Caco-2 (cell line): ENCODE data around the gene GRK3. TPM values are rescaled to one million over a fixed set of nuclear protein-coding genes. Genes with fewer than 3 reads are reported as not detected.

Source experiments
- BruUV-seq: library from RNA; stranded (reverse); fragments of 400-500 nt; replicated peaks from 2 replicates; lab custom pipeline; 2021; lab: Mats Ljungman, UMichigan
- CTCF ChIA-PET: fragments of 300-600 bp; sonication (Branson Sonifier 250); formaldehyde crosslinking; loops from one replicate; lab custom pipeline; 2022; ENCODE audit warnings: antibody characterized with exemption; lab: Charles Lee
- POLR2A ChIA-PET: fragments of 300-600 bp; sonication (Branson Sonifier 250); formaldehyde crosslinking; loops from one replicate; lab custom pipeline; 2022; ENCODE audit warnings: antibody characterized with exemption; lab: Charles Lee
- DNase-seq, 2 experiments: peaks; one replicate each; pipeline versions ENCODE4 v3.0.0 to v3.0.0-alpha.2; 2020 to 2022
- H3K27me3 ChIP-seq: replicated peaks from 2 replicates; pipeline ENCODE4 v1.6.0; 2011; ENCODE audit warnings: low read length; ENCODE audit not compliant: control insufficient read depth, insufficient read depth
- H3K36me3 ChIP-seq: 2 replicates; pipeline ENCODE4 v1.5.1; 2011; ENCODE audit warnings: low read length; ENCODE audit not compliant: control insufficient read depth, insufficient read depth
- H3K4me1 ChIP-seq: fragments of 250-450 bp; sonication (Bioruptor Pico); 2 replicates; pipeline ENCODE4 v1.5.1; 2020; ENCODE audit warnings: mild to moderate bottlenecking
- H3K4me3 ChIP-seq: 2 replicates; pipeline ENCODE4 v1.5.1; 2011; ENCODE audit warnings: low read depth, mild to moderate bottlenecking, control low read depth, low read length
- H3K9me3 ChIP-seq: fragments of 250-450 bp; sonication (Bioruptor Pico); 2 replicates; pipeline ENCODE4 v1.5.1; 2020; ENCODE audit warnings: mild to moderate bottlenecking, moderate library complexity
- H3K27ac Mint-ChIP-seq: one replicate; pipeline ENCODE4 v1.8.0; 2022; ENCODE audit warnings: mixed read lengths; ENCODE audit not compliant: unreplicated experiment
- H3K27me3 Mint-ChIP-seq: one replicate; pipeline ENCODE4 v1.8.0; 2022; ENCODE audit warnings: mixed read lengths; ENCODE audit not compliant: insufficient read depth, unreplicated experiment
- H3K36me3 Mint-ChIP-seq: one replicate; pipeline ENCODE4 v1.8.0; 2022; ENCODE audit warnings: mild to moderate bottlenecking, mixed read lengths; ENCODE audit not compliant: insufficient read depth, unreplicated experiment
- H3K4me1 Mint-ChIP-seq: one replicate; pipeline ENCODE4 v1.8.0; 2022; ENCODE audit warnings: low read depth, mixed read lengths; ENCODE audit not compliant: unreplicated experiment
- H3K4me3 Mint-ChIP-seq: one replicate; pipeline ENCODE4 v1.8.0; 2022; ENCODE audit warnings: mild to moderate bottlenecking, moderate library complexity, mixed read lengths; ENCODE audit not compliant: unreplicated experiment
- H3K9me3 Mint-ChIP-seq: one replicate; pipeline ENCODE4 v1.8.0; 2022; ENCODE audit warnings: mixed read lengths; ENCODE audit not compliant: unreplicated experiment
- intact Hi-C: fragments of 100-400 bp; cut with micrococcal nuclease; formaldehyde crosslinking; loops from one replicate; pipeline ENCODE4 v1.10.0; 2022; ENCODE audit not compliant: unreplicated experiment
- total RNA-seq: library from RNA; stranded (reverse); gene quantifications from 2 replicates; pipeline ENCODE4 v1.2.3, GENCODE V29; 2022
- TF ChIP-seq, protein P1 (sequence below), 2 experiments: fragments of 200-600 bp in 1 of 2; IDR thresholded peaks; 1 replicate in 1 of 2; 2 replicates in 1 of 2; pipeline versions ENCODE4 v1.5.1 to v1.8.0; 2011 to 2022; ENCODE audit warnings: antibody characterized with exemption in 1 of 2, control low read depth in 1 of 2, inconsistent platforms in 1 of 2, low read depth in 1 of 2, low read length in 1 of 2, mild to moderate bottlenecking in 1 of 2, moderate library complexity in 1 of 2; ENCODE audit not compliant: insufficient read depth in 1 of 2, severe bottlenecking in 1 of 2, unreplicated experiment in 1 of 2

The GRK3 gene
- total RNA-seq, 1 experiment from 2014 or later: 9.7 TPM

DNA sequence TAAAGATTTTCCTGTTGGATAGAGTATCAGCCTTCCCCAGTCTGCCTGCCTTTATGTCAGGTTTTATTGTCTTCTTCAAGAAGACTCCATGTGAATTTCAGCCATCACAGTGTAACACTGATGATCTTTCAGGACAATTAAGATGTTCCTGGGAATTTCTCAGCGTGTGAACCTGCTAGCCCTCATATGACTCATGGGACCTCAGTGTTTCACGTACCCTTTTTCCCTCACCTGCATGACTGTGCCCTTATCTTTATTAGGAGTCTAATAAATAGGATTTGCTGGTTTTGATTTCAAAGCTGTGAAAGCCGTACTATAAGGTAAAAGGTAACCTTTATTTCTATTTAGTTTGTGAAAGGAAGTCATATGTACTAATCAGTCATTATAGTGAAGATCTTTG, 95.9 kb downstream of the GRK3 start:
- Histone ChIP-seq H3K9me3 (no peaks in the 10 kb centered on the region), H3K27me3 (no peaks in the 10 kb centered on the region), H3K36me3 (no peaks in the 10 kb centered on the region), H3K4me3 (no peak overlapping the region), H3K4me1 (no peaks in the 10 kb centered on the region; the same call in 1 of the 2 replicates)
- Mint-ChIP-seq H3K27me3 (peaks cover 2% of the 10 kb centered on the region), H3K9me3 (no peaks in the 10 kb centered on the region), H3K4me1 (no peaks in the 10 kb centered on the region), H3K36me3 (no peaks in the 10 kb centered on the region), H3K4me3 (no peak overlapping the region), H3K27ac (no peak overlapping the region)
- POLR2A ChIA-PET: no interaction called here
- CTCF ChIA-PET: no interaction called here
- DNase-seq: no peak
- intact Hi-C loops: no loop called here
- TF ChIP-seq, protein P1, sequence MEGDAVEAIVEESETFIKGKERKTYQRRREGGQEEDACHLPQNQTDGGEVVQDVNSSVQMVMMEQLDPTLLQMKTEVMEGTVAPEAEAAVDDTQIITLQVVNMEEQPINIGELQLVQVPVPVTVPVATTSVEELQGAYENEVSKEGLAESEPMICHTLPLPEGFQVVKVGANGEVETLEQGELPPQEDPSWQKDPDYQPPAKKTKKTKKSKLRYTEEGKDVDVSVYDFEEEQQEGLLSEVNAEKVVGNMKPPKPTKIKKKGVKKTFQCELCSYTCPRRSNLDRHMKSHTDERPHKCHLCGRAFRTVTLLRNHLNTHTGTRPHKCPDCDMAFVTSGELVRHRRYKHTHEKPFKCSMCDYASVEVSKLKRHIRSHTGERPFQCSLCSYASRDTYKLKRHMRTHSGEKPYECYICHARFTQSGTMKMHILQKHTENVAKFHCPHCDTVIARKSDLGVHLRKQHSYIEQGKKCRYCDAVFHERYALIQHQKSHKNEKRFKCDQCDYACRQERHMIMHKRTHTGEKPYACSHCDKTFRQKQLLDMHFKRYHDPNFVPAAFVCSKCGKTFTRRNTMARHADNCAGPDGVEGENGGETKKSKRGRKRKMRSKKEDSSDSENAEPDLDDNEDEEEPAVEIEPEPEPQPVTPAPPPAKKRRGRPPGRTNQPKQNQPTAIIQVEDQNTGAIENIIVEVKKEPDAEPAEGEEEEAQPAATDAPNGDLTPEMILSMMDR (IDR thresholded peaks at IDR 0.05; ENCODE audit: insufficient read depth in 1 of 2, low read depth in 1 of 2, low read length in 1 of 2, severe bottlenecking in 1 of 2, unreplicated experiment in 1 of 2): no peak
- no TSS peak for BruUV-seq

DNA sequence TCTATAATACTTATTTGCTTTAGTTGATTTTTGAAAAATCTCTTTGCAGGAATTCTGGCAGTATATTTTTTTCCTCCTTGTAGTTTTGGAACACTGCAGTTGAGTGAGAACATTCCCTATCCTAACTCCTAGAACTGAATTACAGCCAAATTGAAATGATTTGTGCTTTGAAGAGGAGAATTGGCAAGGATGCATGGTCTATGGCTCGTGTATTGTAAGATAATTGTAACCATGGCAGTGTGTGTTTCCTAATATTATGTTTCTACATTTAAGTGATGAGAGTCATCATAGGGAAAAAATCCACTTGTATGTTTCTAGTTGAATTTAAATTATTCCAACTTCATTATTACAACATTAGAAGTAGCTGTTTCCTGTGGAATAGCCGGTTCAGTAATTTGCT, 96.6 kb downstream of the GRK3 start:
- intact Hi-C loops: no loop called here
- TF ChIP-seq, protein P1 (IDR thresholded peaks at IDR 0.05; ENCODE audit: insufficient read depth in 1 of 2, low read depth in 1 of 2, low read length in 1 of 2, severe bottlenecking in 1 of 2, unreplicated experiment in 1 of 2): no peak
- no TSS peak for BruUV-seq
- Mint-ChIP-seq H3K4me3 (no peak overlapping the region), H3K27me3 (peaks cover 2% of the 10 kb centered on the region), H3K36me3 (no peaks in the 10 kb centered on the region), H3K4me1 (no peaks in the 10 kb centered on the region), H3K27ac (no peak overlapping the region), H3K9me3 (no peaks in the 10 kb centered on the region)
- peaks cover 7% of the 10 kb centered on the region for H3K4me1 ChIP-seq
- H3K36me3 ChIP-seq: no peaks in the 10 kb centered on the region
- H3K27me3 ChIP-seq: no peaks in the 10 kb centered on the region
- no peaks in the 10 kb centered on the region for H3K9me3 ChIP-seq
- no peak for DNase-seq
- ChIA-PET CTCF (no interaction called here), POLR2A (no interaction called here)
- H3K4me3 ChIP-seq: no peak overlapping the region

DNA sequence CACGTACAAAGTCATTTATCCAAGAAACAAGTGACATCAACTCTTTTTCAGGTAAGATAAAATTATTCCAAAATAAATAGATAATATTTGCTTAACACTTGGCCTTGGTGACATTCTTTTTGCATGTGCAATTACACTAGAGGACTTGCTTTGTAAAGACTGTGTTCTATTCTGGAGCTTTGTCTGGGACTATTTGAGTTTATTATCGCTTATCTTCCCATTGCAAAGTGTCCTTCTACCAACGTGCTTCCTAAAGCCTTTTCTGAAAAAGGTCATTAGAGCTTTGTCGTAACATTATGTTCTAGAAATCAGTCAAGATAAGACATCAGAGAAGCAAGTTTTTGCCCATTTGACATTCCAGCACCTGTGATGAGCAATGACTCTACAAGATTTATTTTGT, 99.2 kb downstream of the GRK3 start:
- Mint-ChIP-seq H3K4me3 (no peak overlapping the region), H3K4me1 (no peaks in the 10 kb centered on the region), H3K27ac (no peak overlapping the region), H3K27me3 (no peaks in the 10 kb centered on the region), H3K9me3 (no peaks in the 10 kb centered on the region), H3K36me3 (no peaks in the 10 kb centered on the region)
- Histone ChIP-seq H3K4me3 (no peak overlapping the region), H3K4me1 (peaks cover 14% of the 10 kb centered on the region), H3K9me3 (no peaks in the 10 kb centered on the region), H3K36me3 (no peaks in the 10 kb centered on the region), H3K27me3 (no peaks in the 10 kb centered on the region)
- intact Hi-C loops: no loop called here
- ChIA-PET POLR2A (no interaction called here), CTCF (no interaction called here)
- TF ChIP-seq, protein P1 (IDR thresholded peaks at IDR 0.05; ENCODE audit: insufficient read depth in 1 of 2, low read depth in 1 of 2, low read length in 1 of 2, severe bottlenecking in 1 of 2, unreplicated experiment in 1 of 2): no peak
- no TSS peak for BruUV-seq
- DNase-seq: peak in 1 of 2 experiments; percentile 6
